ENCODE data around the gene TYRO3. TPM values are rescaled to one million over a fixed set of nuclear protein-coding genes. Genes with fewer than 3 reads are reported as not detected.

The TYRO3 gene
- total RNA-seq, 2 experiments from 2014 or later: 0.48 TPM; not detected in 1

GRCh38 chr15:41511331-41511898 lies 47.6 kb upstream of the TYRO3 start:
- intact Hi-C loops (cut with micrococcal nuclease; ENCODE audit: unreplicated experiment): no loop called here
- Histone ChIP-seq H3K4me2 (ENCODE audit: low read length) (no peak overlapping the region), H3K9me2 (ENCODE audit: insufficient read depth, low read length) (no peaks in the 10 kb centered on the region), H3K27ac (ENCODE audit: low read depth, low read length, poor library complexity, severe bottlenecking) (no peak overlapping the region), H3K4me3 (ENCODE audit: low read depth, low read length, poor library complexity, severe bottlenecking) (no peak overlapping the region), H2AFZ (ENCODE audit: low read length) (no peak overlapping the region), H3K79me2 (ENCODE audit: insufficient read depth, low read depth, low read length) (no peaks in the 10 kb centered on the region), H3K4me1 (ENCODE audit: insufficient read depth, low read length, poor library complexity, severe bottlenecking) (no peaks in the 10 kb centered on the region), H3K36me3 (ENCODE audit: insufficient read depth, low read length) (no peaks in the 10 kb centered on the region), H4K20me1 (ENCODE audit: insufficient read depth, low read length) (no peaks in the 10 kb centered on the region), H3K9me3 (ENCODE audit: low read length) (no peaks in the 10 kb centered on the region)
- DNase-seq (ENCODE audit: low spot score): no peak
- CTCF ChIA-PET (ENCODE audit: unreplicated experiment): no interaction called here
- BruUV-seq (replicated peaks): no TSS peak
- no peak for TF ChIP-seq EZH2phosphoT487 (IDR thresholded peaks at IDR 0.05; ENCODE audit: borderline replicate concordance, low read depth, low read length)
- TF ChIP-seq CTCF (conservative IDR thresholded peaks at IDR 0.05; ENCODE audit: low read length): no peak
- POLR2A ChIA-PET: no interaction called here

DNA sequence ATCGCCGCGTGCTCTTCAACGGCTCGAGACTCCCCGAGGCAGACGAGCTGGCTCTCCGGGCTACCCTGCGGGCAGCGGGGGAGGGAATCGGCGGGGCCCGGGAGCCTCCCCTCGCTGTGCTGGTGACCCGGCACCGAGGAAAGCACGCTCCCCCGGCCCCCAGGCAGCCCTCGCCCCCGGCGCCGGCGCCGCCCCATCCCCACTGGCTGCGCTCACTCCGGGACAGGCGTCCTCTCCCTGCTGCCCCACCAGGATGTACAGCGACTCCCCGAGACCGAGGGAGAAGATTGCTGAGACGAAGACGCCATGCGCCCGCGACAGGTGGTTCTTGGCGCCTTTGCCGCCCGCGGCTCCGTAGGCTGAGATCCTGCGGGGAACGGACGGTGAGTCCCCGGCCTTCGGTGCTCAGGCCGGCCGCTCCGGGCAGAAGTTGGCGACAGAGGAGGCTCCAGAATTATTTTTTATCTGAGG lies 47.1 kb upstream of the TYRO3 start:
- Histone ChIP-seq H3K36me3 (ENCODE audit: insufficient read depth, low read length) (no peaks in the 10 kb centered on the region), H4K20me1 (ENCODE audit: insufficient read depth, low read length) (no peaks in the 10 kb centered on the region), H3K27ac (ENCODE audit: low read depth, low read length, poor library complexity, severe bottlenecking) (no peak overlapping the region), H3K4me1 (ENCODE audit: insufficient read depth, low read length, poor library complexity, severe bottlenecking) (no peaks in the 10 kb centered on the region), H3K4me3 (ENCODE audit: low read depth, low read length, poor library complexity, severe bottlenecking) (no peak overlapping the region), H3K9me2 (ENCODE audit: insufficient read depth, low read length) (no peaks in the 10 kb centered on the region), H3K9me3 (ENCODE audit: low read length) (no peaks in the 10 kb centered on the region), H3K79me2 (ENCODE audit: insufficient read depth, low read depth, low read length) (no peaks in the 10 kb centered on the region), H2AFZ (ENCODE audit: low read length) (no peak overlapping the region), H3K4me2 (ENCODE audit: low read length) (no peak overlapping the region)
- ChIA-PET CTCF (ENCODE audit: unreplicated experiment) (no interaction called here), POLR2A (no interaction called here)
- intact Hi-C loops (cut with micrococcal nuclease; ENCODE audit: unreplicated experiment): no loop called here
- BruUV-seq (replicated peaks): no TSS peak
- TF ChIP-seq CTCF (conservative IDR thresholded peaks at IDR 0.05; ENCODE audit: low read length) (no peak), EZH2phosphoT487 (IDR thresholded peaks at IDR 0.05; ENCODE audit: borderline replicate concordance, low read depth, low read length) (no peak)
- DNase-seq (ENCODE audit: low spot score): no peak

- POLR2A ChIA-PET: no interaction called here
Measured at GRCh38 chr15:41512512-41512939, 46.5 kb upstream of the TYRO3 start.

More at GRCh38 chr15:41512512-41512939, 46.5 kb upstream of the TYRO3 start:
- no peak overlapping the region for H3K27ac ChIP-seq (ENCODE audit: low read depth, low read length, poor library complexity, severe bottlenecking)
- H3K9me2 ChIP-seq (ENCODE audit: insufficient read depth, low read length): no peaks in the 10 kb centered on the region
- no peaks in the 10 kb centered on the region for H4K20me1 ChIP-seq (ENCODE audit: insufficient read depth, low read length)
- DNase-seq (ENCODE audit: low spot score): no peak
- H3K79me2 ChIP-seq (ENCODE audit: insufficient read depth, low read depth, low read length): no peaks in the 10 kb centered on the region
- no peak overlapping the region for H3K4me2 ChIP-seq (ENCODE audit: low read length)
- H3K4me3 ChIP-seq (ENCODE audit: low read depth, low read length, poor library complexity, severe bottlenecking): no peak overlapping the region
- TF ChIP-seq EZH2phosphoT487 (IDR thresholded peaks at IDR 0.05; ENCODE audit: borderline replicate concordance, low read depth, low read length): no peak
- TF ChIP-seq CTCF (conservative IDR thresholded peaks at IDR 0.05; ENCODE audit: low read length): no peak
- H3K9me3 ChIP-seq (ENCODE audit: low read length): no peaks in the 10 kb centered on the region
- no peaks in the 10 kb centered on the region for H3K4me1 ChIP-seq (ENCODE audit: insufficient read depth, low read length, poor library complexity, severe bottlenecking)
- H3K36me3 ChIP-seq (ENCODE audit: insufficient read depth, low read length): no peaks in the 10 kb centered on the region
- intact Hi-C loops (cut with micrococcal nuclease; ENCODE audit: unreplicated experiment): no loop called here
- BruUV-seq (replicated peaks): no TSS peak
- no peak overlapping the region for H2AFZ ChIP-seq (ENCODE audit: low read length)
- CTCF ChIA-PET (ENCODE audit: unreplicated experiment): no interaction called here

All from OCI-LY7 (cell line).